Measurements from ENCODE around the gene UBASH3B. TPM values are rescaled to one million over a fixed set of nuclear protein-coding genes. Genes with fewer than 3 reads are reported as not detected.

The UBASH3B gene
- total RNA-seq, 1 donor from 2014 or later = 6.6 TPM

GRCh38 chr11:122777343-122777742 lies 121.8 kb downstream of the UBASH3B start:
- Mint-ChIP-seq H3K27me3 (ENCODE audit: low read depth) (peaks cover 3% of the 10 kb centered on the region), H3K4me1 (peaks cover 69% of the 10 kb centered on the region), H3K36me3 (no peaks in the 10 kb centered on the region), H3K9me3 (no peaks in the 10 kb centered on the region), H3K4me3 (no peak overlapping the region), H3K27ac (no peak overlapping the region)
- TF ChIP-seq CTCF (IDR thresholded peaks at IDR 0.05; ENCODE audit: unreplicated experiment) = no peak
- no peak for DNase-seq (ENCODE audit: low spot score in 2 of 2, unreplicated experiment in 2 of 2)

GRCh38 chr11:122778148-122778547 lies 122.6 kb downstream of the UBASH3B start:
- Mint-ChIP-seq H3K27ac (no peak overlapping the region), H3K27me3 (ENCODE audit: low read depth) (peaks cover 3% of the 10 kb centered on the region), H3K9me3 (no peaks in the 10 kb centered on the region), H3K4me3 (no peak overlapping the region), H3K4me1 (peaks cover 63% of the 10 kb centered on the region), H3K36me3 (no peaks in the 10 kb centered on the region)
- DNase-seq (ENCODE audit: low spot score in 2 of 2, unreplicated experiment in 2 of 2) = no peak
- TF ChIP-seq CTCF (IDR thresholded peaks at IDR 0.05; ENCODE audit: unreplicated experiment) = no peak

GRCh38 chr11:122779047-122779629 lies 123.6 kb downstream of the UBASH3B start:
- H3K27ac Mint-ChIP-seq = no peak overlapping the region
- TF ChIP-seq CTCF (IDR thresholded peaks at IDR 0.05; ENCODE audit: unreplicated experiment) = no peak

GRCh38 chr11:122780296-122780949 lies 124.9 kb downstream of the UBASH3B start:
- Mint-ChIP-seq H3K27ac (no peak overlapping the region), H3K4me1 (peaks cover 50% of the 10 kb centered on the region), H3K36me3 (no peaks in the 10 kb centered on the region), H3K4me3 (no peak overlapping the region), H3K9me3 (no peaks in the 10 kb centered on the region), H3K27me3 (ENCODE audit: low read depth) (peaks cover 3% of the 10 kb centered on the region)
- TF ChIP-seq CTCF (IDR thresholded peaks at IDR 0.05; ENCODE audit: unreplicated experiment) = no peak
- DNase-seq (ENCODE audit: low spot score in 2 of 2, unreplicated experiment in 2 of 2) = no peak

More at GRCh38 chr11:122779047-122779629, 123.6 kb downstream of the UBASH3B start:
- Mint-ChIP-seq H3K4me1 (peaks cover 53% of the 10 kb centered on the region), H3K4me3 (no peak overlapping the region), H3K36me3 (no peaks in the 10 kb centered on the region), H3K9me3 (no peaks in the 10 kb centered on the region), H3K27me3 (ENCODE audit: low read depth) (peaks cover 3% of the 10 kb centered on the region)
- DNase-seq (ENCODE audit: low spot score in 2 of 2, unreplicated experiment in 2 of 2) = no peak

GRCh38 chr11:122781378-122782195 lies 126.1 kb downstream of the UBASH3B start:
- peak; percentile 95 for TF ChIP-seq CTCF (IDR thresholded peaks at IDR 0.05; ENCODE audit: unreplicated experiment)
- DNase-seq (ENCODE audit: low spot score in 2 of 2, unreplicated experiment in 2 of 2) = peak; percentile 73 to 91
- H3K4me1 Mint-ChIP-seq = peaks cover 39% of the 10 kb centered on the region
- H3K36me3 Mint-ChIP-seq = no peaks in the 10 kb centered on the region
- peaks cover 3% of the 10 kb centered on the region for H3K27me3 Mint-ChIP-seq (ENCODE audit: low read depth)
- H3K9me3 Mint-ChIP-seq = no peaks in the 10 kb centered on the region
- no peak overlapping the region for H3K4me3 Mint-ChIP-seq
- no peak overlapping the region for H3K27ac Mint-ChIP-seq
